H9 (cell line): ENCODE data around the gene CHRNA9. TPM values are rescaled to one million over a fixed set of nuclear protein-coding genes. Genes with fewer than 3 reads are reported as not detected.

Experiments
- DNase-seq: peaks from one replicate; pipeline ENCODE4 v3.0.0-alpha.2; 2017
- H2AFZ ChIP-seq: one replicate; pipeline ENCODE4 v1.6.1; 2013; ENCODE audit warnings: mild to moderate bottlenecking, low read length, control low read depth, moderate library complexity
- H2AK5ac ChIP-seq: 2 replicates; pipeline ENCODE4 v1.6.1; 2013; ENCODE audit warnings: low read length, control low read depth, mixed read lengths; ENCODE audit not compliant: insufficient read length
- H2BK120ac ChIP-seq: one replicate; pipeline ENCODE4 v1.6.1; 2013; ENCODE audit warnings: low read depth, mild to moderate bottlenecking, low read length, control low read depth, inconsistent platforms; ENCODE audit not compliant: poor library complexity, severe bottlenecking
- H2BK12ac ChIP-seq: 2 replicates; pipeline ENCODE4 v1.6.1; 2013; ENCODE audit warnings: low read length, control low read depth, mixed read lengths, low read depth; ENCODE audit not compliant: insufficient read length
- H2BK15ac ChIP-seq: 2 replicates; pipeline ENCODE4 v1.6.1; 2013; ENCODE audit warnings: low read depth, low read length, control low read depth
- H2BK20ac ChIP-seq: one replicate; pipeline ENCODE4 v1.6.1; 2013; ENCODE audit warnings: low read depth, mild to moderate bottlenecking, low read length, control low read depth, inconsistent platforms; ENCODE audit not compliant: poor library complexity, severe bottlenecking
- H2BK5ac ChIP-seq: 2 replicates; pipeline ENCODE4 v1.6.1; 2013; ENCODE audit warnings: low read length, control low read depth, mixed read lengths; ENCODE audit not compliant: insufficient read length
- H3K14ac ChIP-seq: 2 replicates; pipeline ENCODE4 v1.6.1; 2013; ENCODE audit warnings: low read length, control low read depth; ENCODE audit not compliant: insufficient read depth
- H3K18ac ChIP-seq: 2 replicates; pipeline ENCODE4 v1.6.1; 2013; ENCODE audit warnings: low read depth, mild to moderate bottlenecking, mixed read lengths, low read length, control low read depth; ENCODE audit not compliant: insufficient read length
- H3K23ac ChIP-seq: 2 replicates; pipeline ENCODE4 v1.6.1; 2013; ENCODE audit warnings: low read length, control low read depth, mixed read lengths, low read depth; ENCODE audit not compliant: insufficient read length
- H3K23me2 ChIP-seq: 2 replicates; pipeline ENCODE4 v1.6.1; 2013; ENCODE audit warnings: low read depth, mild to moderate bottlenecking, mixed read lengths, low read length, control low read depth; ENCODE audit not compliant: insufficient read length, poor library complexity, severe bottlenecking
- H3K27ac ChIP-seq: 2 replicates; pipeline ENCODE4 v1.5.1; 2013; ENCODE audit warnings: low read length, control low read depth, mixed read lengths, low read depth; ENCODE audit not compliant: insufficient read length
- H3K27me3 ChIP-seq: 2 replicates; pipeline ENCODE4 v1.6.1; 2013; ENCODE audit warnings: low read length, control low read depth, inconsistent platforms; ENCODE audit not compliant: insufficient read depth
- H3K4ac ChIP-seq: 2 replicates; pipeline ENCODE4 v1.6.1; 2013; ENCODE audit warnings: low read depth, mild to moderate bottlenecking, control low read depth, inconsistent platforms, low read length, moderate library complexity
- H3K4me1 ChIP-seq: 2 replicates; pipeline ENCODE4 v1.6.1; 2013; ENCODE audit warnings: low read length, control low read depth, inconsistent platforms; ENCODE audit not compliant: insufficient read depth
- H3K4me2 ChIP-seq: 2 replicates; pipeline ENCODE4 v1.6.1; 2013; ENCODE audit warnings: low read length, control low read depth, mixed read lengths; ENCODE audit not compliant: insufficient read length, insufficient read depth
- H3K56ac ChIP-seq: 2 replicates; pipeline ENCODE4 v1.6.1; 2013; ENCODE audit warnings: low read depth, mild to moderate bottlenecking, mixed read lengths, low read length, control low read depth; ENCODE audit not compliant: insufficient read length
- H3K79me1 ChIP-seq: 2 replicates; pipeline ENCODE4 v1.6.1; 2013; ENCODE audit warnings: low read depth, mild to moderate bottlenecking, moderate library complexity, low read length, control low read depth, inconsistent platforms; ENCODE audit not compliant: insufficient read depth, poor library complexity, severe bottlenecking
- H3K79me2 ChIP-seq: 2 replicates; pipeline ENCODE4 v1.6.1; 2013; ENCODE audit warnings: low read length, control low read depth, inconsistent platforms; ENCODE audit not compliant: insufficient read depth
- H3K9ac ChIP-seq: 2 replicates; pipeline ENCODE4 v1.6.1; 2013; ENCODE audit warnings: low read length, control low read depth, mixed read lengths; ENCODE audit not compliant: insufficient read length; ENCODE audit errors: extremely low read depth
- H3K9me3 ChIP-seq: one replicate; pipeline ENCODE4 v1.6.1; 2013; ENCODE audit warnings: low read depth, low read length, inconsistent platforms; ENCODE audit not compliant: control insufficient read depth
- H3T11ph ChIP-seq: one replicate; pipeline ENCODE4 v1.6.1; 2013; ENCODE audit warnings: mild to moderate bottlenecking, low read length, control low read depth, inconsistent platforms
- H4K20me1 ChIP-seq: one replicate; pipeline ENCODE4 v1.6.1; 2013; ENCODE audit not compliant: control insufficient read depth, insufficient read length, insufficient read depth
- H4K5ac ChIP-seq: 2 replicates; pipeline ENCODE4 v1.6.1; 2013; ENCODE audit warnings: low read depth, mild to moderate bottlenecking, mixed read lengths, low read length, control low read depth; ENCODE audit not compliant: insufficient read length
- H4K8ac ChIP-seq: replicated peaks from 2 replicates; pipeline ENCODE4 v1.6.1; 2013; ENCODE audit warnings: low read length, control low read depth, mixed read lengths, low read depth; ENCODE audit not compliant: insufficient read length
- H4K91ac ChIP-seq: 2 replicates; pipeline ENCODE4 v1.6.1; 2013; ENCODE audit warnings: low read depth, mild to moderate bottlenecking, moderate library complexity, mixed read lengths, low read length, control low read depth; ENCODE audit not compliant: insufficient read length
- H3K27ac Mint-ChIP-seq, 3 experiments: 2 replicates in 2 of 3; 3 replicates in 1 of 3; pipeline ENCODE4 v1.8.0; 2020 to 2021; ENCODE audit warnings: mixed read lengths in 3 of 3, mild to moderate bottlenecking in 1 of 3, moderate library complexity in 1 of 3
- H3K27me3 Mint-ChIP-seq: 2 replicates; pipeline ENCODE4 v1.8.0; 2021; ENCODE audit warnings: low read depth, mild to moderate bottlenecking, moderate library complexity, mixed read lengths
- H3K36me3 Mint-ChIP-seq, 3 experiments: 2 replicates in 2 of 3; 3 replicates in 1 of 3; pipeline ENCODE4 v1.8.0; 2020 to 2021; ENCODE audit warnings: low read depth in 3 of 3, mixed read lengths in 3 of 3; ENCODE audit not compliant: insufficient read depth in 1 of 3
- H3K4me1 Mint-ChIP-seq, 2 experiments: 2 replicates each; pipeline ENCODE4 v1.8.0; 2020; ENCODE audit warnings: mixed read lengths in 2 of 2
- H3K4me3 Mint-ChIP-seq, 2 experiments: 2 replicates in 1 of 2; 3 replicates in 1 of 2; pipeline ENCODE4 v1.8.0; 2020 to 2021; ENCODE audit warnings: mild to moderate bottlenecking in 2 of 2, mixed read lengths in 2 of 2, moderate library complexity in 1 of 2
- H3K9me3 Mint-ChIP-seq, 2 experiments: 2 replicates in 1 of 2; 3 replicates in 1 of 2; pipeline ENCODE4 v1.8.0; 2020; ENCODE audit warnings: mild to moderate bottlenecking in 2 of 2, mixed read lengths in 2 of 2, moderate library complexity in 1 of 2
- CTCF ChIP-seq: fragments of 200-600 bp; sonication (generic); conservative IDR thresholded peaks from 3 replicates; pipeline ENCODE4 v1.8.0; 2021; ENCODE audit warnings: antibody characterized with exemption, mild to moderate bottlenecking
- WGBS: extraction: QIAGEN DNeasy Blood & Tissue Kit; methylation state at CpG from one replicate; pipeline ENCODE4 v1.1.7; 2013; ENCODE audit warnings: missing lambda C conversion rate, low lambda C conversion rate, mixed read lengths; ENCODE audit not compliant: insufficient read length; ENCODE audit errors: extremely low coverage; 5-methylcytosine and 5-hydroxymethylcytosine counted together
- total RNA-seq: library from RNA; stranded (reverse); gene quantifications from 2 replicates; pipeline ENCODE4 v1.2.1, GENCODE V29; 2021

CHRNA9 gene
- total RNA-seq, 1 experiment from 2014 or later: 1.2 TPM

GRCh38 chr4:40308528-40309122 is 26.5 kb upstream of the CHRNA9 start:
- Histone ChIP-seq H3K23me2 (no peaks in the 10 kb centered on the region), H2BK120ac (no peak overlapping the region), H4K8ac (no peak overlapping the region), H2BK20ac (no peak overlapping the region), H3K4me2 (peak overlapping the region; percentile 1), H3T11ph (no peak overlapping the region), H3K79me2 (no peaks in the 10 kb centered on the region), H3K23ac (no peak overlapping the region), H3K4ac (no peak overlapping the region), H3K18ac (no peak overlapping the region), H4K20me1 (no peaks in the 10 kb centered on the region), H3K4me1 (peaks cover 10% of the 10 kb centered on the region), H4K91ac (no peak overlapping the region), H2BK12ac (no peak overlapping the region), H3K9me3 (peaks cover 7% of the 10 kb centered on the region), H2AK5ac (no peak overlapping the region), H2BK5ac (peak overlapping the region; percentile 48), H3K27me3 (no peaks in the 10 kb centered on the region), H3K9ac (no peak overlapping the region), H2AFZ (no peak overlapping the region), H2BK15ac (no peak overlapping the region), H3K27ac (peak overlapping the region; percentile 81), H3K56ac (no peak overlapping the region), H4K5ac (no peak overlapping the region), H3K14ac (no peak overlapping the region), H3K79me1 (no peaks in the 10 kb centered on the region)
- no CpG with 5 or more reads among the region's 4 CpGs for WGBS
- no peak for TF ChIP-seq CTCF
- H3K9me3 Mint-ChIP-seq: peaks cover 7 to 13% of the 10 kb centered on the region in 2 experiments
- H3K4me3 Mint-ChIP-seq: no peak overlapping the region
- H3K27me3 Mint-ChIP-seq: no peaks in the 10 kb centered on the region; the same call in 1 of the 2 replicates
- H3K27ac Mint-ChIP-seq: peak overlapping the region; percentile 52 to 91 (median 76)
- peaks cover 51% of the 10 kb centered on the region in 2 experiments for H3K4me1 Mint-ChIP-seq
- H3K36me3 Mint-ChIP-seq: peaks cover 5 to 8% (median 7%) of the 10 kb centered on the region in 3 experiments
- peak; percentile 41 for DNase-seq
